Measurements from ENCODE around the gene NUCB2.

- TF ChIP-seq CTCF (IDR thresholded peaks at IDR 0.05; ENCODE audit: low read depth, low read length, poor library complexity, severe bottlenecking) (no peak), EZH2phosphoT487 (IDR thresholded peaks at IDR 0.05; ENCODE audit: borderline replicate concordance, low read length) (no peak)
These were observed 17.5 kb downstream of the NUCB2 start for GRCh38 chr11:17294033-17294432.

All from DOHH2 (cell line).